ENCODE measurements around the gene PCDH9. TPM values are rescaled to one million over a fixed set of nuclear protein-coding genes. Genes with fewer than 3 reads are reported as not detected.

PCDH9 gene
- total and polyA plus RNA-seq, 2 of the 13 experiments (the other 11 are each of a cell fraction or from before 2014, with no cell fraction given): 0.09 TPM; not detected in 1

DNA sequence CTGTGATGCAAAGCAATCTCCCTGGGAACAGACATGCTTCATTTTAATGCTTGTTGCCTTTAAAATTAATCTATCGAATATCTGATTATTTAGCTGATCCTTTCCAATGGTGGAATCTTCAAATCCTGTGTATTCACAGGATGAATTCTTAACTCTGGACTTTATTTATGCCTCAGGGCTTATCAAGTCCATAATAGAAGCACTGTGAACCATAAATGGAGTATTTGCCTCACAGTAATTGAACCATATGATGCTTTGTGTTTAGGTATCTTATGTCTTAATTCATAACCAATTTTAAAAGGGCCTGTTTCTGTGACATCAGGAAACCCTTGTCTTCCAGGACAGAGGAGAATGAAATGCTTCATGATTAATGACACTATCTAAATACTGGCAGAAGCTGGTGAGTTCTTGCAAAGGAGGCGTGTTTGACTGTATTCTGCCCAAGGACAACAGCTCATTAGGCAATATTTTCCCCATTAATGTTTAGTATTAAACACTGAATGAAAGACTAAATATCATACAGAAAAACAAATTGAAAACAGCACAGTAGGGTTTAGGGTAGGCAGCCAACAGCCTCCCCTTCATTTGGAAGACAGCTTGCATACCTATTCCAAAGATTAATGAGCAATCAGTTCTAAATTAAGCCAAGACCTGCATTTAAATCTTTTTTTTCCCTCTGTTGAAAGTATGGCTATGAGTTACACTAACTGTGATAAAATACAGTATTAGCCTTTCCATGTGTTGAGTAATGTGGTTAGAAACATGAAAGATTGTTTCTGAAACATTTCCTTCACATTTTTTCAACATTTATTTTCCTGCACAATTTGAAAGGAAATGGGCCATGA, 709.4 kb downstream of the PCDH9 start:
- Histone ChIP-seq H2AFZ (ENCODE audit: low read length) (no peak overlapping the region), H3K79me2 (ENCODE audit: insufficient read depth, low read length) (no peaks in the 10 kb centered on the region), H3K4me3 (replicated peaks in 1 of 3; ENCODE audit: insufficient read depth in 1 of 3, low read depth in 2 of 3, low read length in 3 of 3) (no peak overlapping the region), H3K4me2 (ENCODE audit: low read depth, low read length) (no peak overlapping the region), H3K4me1 (ENCODE audit: insufficient read depth, low read length) (no peaks in the 10 kb centered on the region), H3K9ac (ENCODE audit: insufficient read depth, low read depth, low read length) (no peak overlapping the region), H3K27ac (ENCODE audit: extremely low read length, insufficient read depth, low read length) (no peak overlapping the region), H3K9me3 (ENCODE audit: low read length) (no peaks in the 10 kb centered on the region), H3K27me3 (ENCODE audit: control insufficient read depth in 1 of 2, insufficient read depth in 2 of 2, low read length in 2 of 2) (no peaks in the 10 kb centered on the region), H4K20me1 (ENCODE audit: insufficient read depth, low read length) (no peaks in the 10 kb centered on the region), H3K36me3 (replicated peaks in 1 of 2; ENCODE audit: control insufficient read depth in 1 of 2, insufficient read depth in 2 of 2, low read length in 2 of 2) (no peaks in the 10 kb centered on the region)
- intact Hi-C loops (cut with micrococcal nuclease; ENCODE audit: unreplicated experiment): no loop called here
- POLR2A ChIA-PET: no interaction called here
- in situ Hi-C loops (cut with HindIII; ENCODE audit: extremely low pct_ligation_motif_present, low pct_unique_long_range_greater_than_20kb): no loop called here
- no TSS peak for BruUV-seq (replicated peaks)
- 2% methylated on average over 2 of the region's 2 CpGs for WGBS (ENCODE audit: low lambda C conversion rate)
- CTCF ChIA-PET (ENCODE audit: low intra/inter-chr PET ratio, low total read pairs): no interaction called here
- ATAC-seq: no peak
- no peak for FAIRE-seq
- no peak for TF ChIP-seq ZNF234 (CRISPR knock-in tag; conservative IDR thresholded peaks at IDR 0.05)
- TF ChIP-seq REPIN1 (CRISPR knock-in tag; IDR thresholded peaks at IDR 0.05; ENCODE audit: borderline replicate concordance, low read depth): no peak
- TF ChIP-seq ZNF660 (CRISPR knock-in tag; IDR thresholded peaks at IDR 0.05; ENCODE audit: borderline replicate concordance, low read depth): no peak
- no peak for TF ChIP-seq ZNF367 (CRISPR knock-in tag; IDR thresholded peaks at IDR 0.05; ENCODE audit: borderline replicate concordance)
- no peak for TF ChIP-seq ZNF841 (CRISPR knock-in tag; IDR thresholded peaks at IDR 0.05; ENCODE audit: borderline replicate concordance)
- TF ChIP-seq RFX3 (CRISPR knock-in tag; IDR thresholded peaks at IDR 0.05): no peak
- no peak for DNase-seq (ENCODE audit: low spot score)

DNA sequence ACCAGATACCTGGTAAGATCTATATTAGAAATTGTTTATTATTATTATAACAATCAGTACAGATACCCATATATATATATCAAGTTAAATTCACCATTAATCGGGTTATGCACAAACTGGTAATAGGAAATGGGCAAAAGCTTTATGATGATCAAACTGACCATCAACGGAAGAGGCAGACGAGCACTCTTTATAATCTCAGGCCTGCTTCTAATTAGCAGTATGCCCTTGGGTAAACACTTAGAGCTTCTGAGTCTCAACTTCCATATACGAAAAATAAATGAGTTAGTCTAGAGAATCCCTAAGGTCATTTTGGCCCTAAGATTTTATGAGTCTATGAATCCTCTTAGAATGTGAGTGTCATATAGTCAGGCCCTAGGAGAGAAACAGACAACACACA, 710.9 kb downstream of the PCDH9 start:
- POLR2A ChIA-PET: no interaction called here
- no peak for ATAC-seq
- no peaks in the 10 kb centered on the region for H3K27me3 ChIP-seq (ENCODE audit: control insufficient read depth in 1 of 2, insufficient read depth in 2 of 2, low read length in 2 of 2)
- H4K20me1 ChIP-seq (ENCODE audit: insufficient read depth, low read length): no peaks in the 10 kb centered on the region
- H3K36me3 ChIP-seq (replicated peaks in 1 of 2; ENCODE audit: control insufficient read depth in 1 of 2, insufficient read depth in 2 of 2, low read length in 2 of 2): no peaks in the 10 kb centered on the region
- no peak overlapping the region for H3K4me3 ChIP-seq (replicated peaks in 1 of 3; ENCODE audit: insufficient read depth in 1 of 3, low read depth in 2 of 3, low read length in 3 of 3)
- H3K27ac ChIP-seq (ENCODE audit: extremely low read length, insufficient read depth, low read length): no peak overlapping the region
- FAIRE-seq: no peak
- no peak overlapping the region for H3K4me2 ChIP-seq (ENCODE audit: low read depth, low read length)
- intact Hi-C loops (cut with micrococcal nuclease; ENCODE audit: unreplicated experiment): no loop called here
- H3K9me3 ChIP-seq (ENCODE audit: low read length): no peaks in the 10 kb centered on the region
- no peaks in the 10 kb centered on the region for H3K79me2 ChIP-seq (ENCODE audit: insufficient read depth, low read length)
- no TSS peak for BruUV-seq (replicated peaks)
- DNase-seq (ENCODE audit: low spot score): no peak
- H3K9ac ChIP-seq (ENCODE audit: insufficient read depth, low read depth, low read length): no peak overlapping the region
- CTCF ChIA-PET (ENCODE audit: low intra/inter-chr PET ratio, low total read pairs): no interaction called here
- no peaks in the 10 kb centered on the region for H3K4me1 ChIP-seq (ENCODE audit: insufficient read depth, low read length)
- no peak overlapping the region for H2AFZ ChIP-seq (ENCODE audit: low read length)
- TF ChIP-seq ZNF34 (CRISPR knock-in tag; IDR thresholded peaks at IDR 0.05; ENCODE audit: borderline replicate concordance): no peak
- WGBS (ENCODE audit: low lambda C conversion rate): 38% methylated on average over 4 of the region's 4 CpGs
- in situ Hi-C loops (cut with HindIII; ENCODE audit: extremely low pct_ligation_motif_present, low pct_unique_long_range_greater_than_20kb): no loop called here
